HG03175 (cell line): ENCODE measurements around the gene STAT5B.
"Not testable (repeated sequence)": the region's sequence is repeated elsewhere in the genome, so short reads cannot be mapped to it uniquely, and the experiment has no call there.

Source experiments
- ATAC-seq: cut with Tn5 transposase; IDR thresholded peaks from one replicate; pipeline ENCODE4 v1.9.1; 2021; ENCODE audit warnings: mild to moderate bottlenecking, moderate library complexity; ENCODE audit not compliant: unreplicated experiment

Gene STAT5B

GRCh38 chr17:42200706-42201457, 75.3 kb downstream of the STAT5B start:
- no peak for ATAC-seq

GRCh38 chr17:42199416-42200011, 76.7 kb downstream of the STAT5B start:
- no peak for ATAC-seq

DNA sequence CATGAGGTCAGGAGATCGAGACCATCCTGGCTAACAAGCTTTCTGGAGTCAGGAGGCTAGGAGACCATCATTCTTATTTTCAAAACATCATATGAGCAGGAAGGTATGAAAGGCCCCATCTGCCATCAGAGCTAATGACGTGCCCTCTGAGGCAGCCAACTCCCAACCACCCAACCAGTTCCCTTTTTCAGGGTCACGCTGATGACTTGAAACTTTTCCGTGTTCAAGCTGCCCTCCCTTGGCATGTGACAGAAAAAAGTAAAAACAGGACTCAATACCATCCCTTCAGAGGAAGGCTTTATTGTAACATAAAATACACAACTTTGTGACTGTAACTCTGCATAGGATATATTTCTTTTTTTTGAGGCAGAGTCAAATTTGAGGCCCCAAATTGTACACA, 77.3 kb downstream of the STAT5B start:
- ATAC-seq = no peak

DNA sequence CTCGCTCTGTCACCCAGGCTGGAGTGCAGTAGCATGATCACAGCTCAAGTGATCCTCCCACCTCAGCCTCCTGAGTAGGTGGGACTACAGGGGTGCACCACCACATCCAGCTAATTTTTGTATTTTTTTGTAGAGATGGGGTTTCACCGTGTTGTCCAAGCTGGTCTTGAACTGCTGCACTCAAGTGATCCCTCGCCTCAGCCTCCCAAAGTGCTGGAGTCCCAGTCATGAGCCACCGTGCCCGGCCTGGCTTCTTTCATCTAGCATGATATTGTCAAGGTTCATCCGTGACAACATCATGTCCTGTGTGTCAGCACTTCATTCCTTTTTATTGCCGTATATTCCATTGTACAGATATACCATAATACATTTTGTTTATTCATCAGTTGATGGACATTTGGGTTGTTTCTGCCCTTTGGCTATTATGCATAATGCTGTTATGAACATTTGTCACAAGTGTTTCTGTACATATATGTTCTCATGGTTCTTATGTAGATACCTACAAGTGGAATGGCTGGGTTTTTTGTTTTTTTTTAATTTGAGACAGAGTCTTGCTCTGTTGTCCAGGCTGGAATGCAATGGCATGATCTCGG, 78.5 kb downstream of the STAT5B start:
- ATAC-seq = no peak

- ATAC-seq = peak; percentile 90
These were observed 82.0 kb downstream of the STAT5B start, which contains the start of gene GHDC for GRCh38 chr17:42193969-42194899. GHDC (minus strand) TSS chr17:42194494; CDS start chr17:42193581, 913 bp downstream.

GRCh38 chr17:42193216-42193968, 82.8 kb downstream of the STAT5B start:
- no peak for ATAC-seq

DNA sequence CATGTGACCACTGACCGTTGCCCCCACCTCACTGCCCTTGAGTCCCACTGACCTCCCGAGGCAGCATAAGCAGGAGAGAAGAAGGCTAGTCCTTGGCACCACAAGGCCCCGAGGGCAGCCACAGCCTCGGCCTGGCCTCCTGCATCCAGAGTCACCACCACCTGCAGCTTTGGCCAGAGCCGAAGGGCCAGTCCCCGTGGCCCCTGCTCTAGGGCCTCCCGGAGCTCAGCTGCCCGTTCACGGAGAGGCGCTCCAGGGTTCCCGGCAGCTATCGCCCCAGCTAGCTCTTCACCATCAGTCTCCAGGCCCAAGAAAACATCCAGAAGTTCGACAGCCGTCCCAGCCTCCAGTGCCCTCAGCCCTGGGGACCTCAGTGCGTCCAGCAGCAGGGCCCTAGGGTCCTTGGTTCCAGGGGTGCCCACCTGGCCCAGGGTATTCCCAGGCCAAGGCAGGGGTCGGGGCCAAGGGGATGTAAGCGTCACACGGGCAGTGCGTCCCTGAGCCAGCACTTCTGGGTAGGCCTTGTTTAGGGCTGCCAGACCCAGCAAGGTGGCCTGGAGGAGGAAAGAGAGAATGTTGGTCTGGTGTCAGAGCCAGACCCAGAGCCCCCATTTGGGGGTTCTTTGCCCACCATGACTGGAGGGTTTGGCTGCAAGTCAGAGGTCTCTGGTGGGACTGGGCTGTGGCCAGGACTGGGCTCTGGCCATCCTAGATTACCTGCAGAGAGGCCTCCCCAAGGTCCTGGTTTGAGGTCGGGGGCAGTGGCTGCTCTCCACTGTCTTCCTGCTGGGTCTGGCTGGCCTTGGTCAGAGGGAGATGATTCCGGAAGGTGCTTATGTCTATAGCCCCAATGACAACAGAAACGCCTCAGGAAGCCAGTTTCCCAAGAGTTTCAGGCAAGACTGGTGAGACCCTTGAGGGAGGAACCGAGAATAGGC, 83.7 kb downstream of the STAT5B start:
- no peak for ATAC-seq

- no peak for ATAC-seq
These were observed 84.9 kb downstream of the STAT5B start for GRCh38 chr17:42191275-42191608.

- no peak for ATAC-seq
These were observed 85.5 kb downstream of the STAT5B start for GRCh38 chr17:42190491-42191274.

- no peak for ATAC-seq
These were observed 86.6 kb downstream of the STAT5B start for GRCh38 chr17:42189651-42189965.

- ATAC-seq = no peak
These were observed 87.2 kb downstream of the STAT5B start for GRCh38 chr17:42188749-42189650.

- ATAC-seq = no peak
These were observed 88.4 kb downstream of the STAT5B start for GRCh38 chr17:42187833-42188232.

DNA sequence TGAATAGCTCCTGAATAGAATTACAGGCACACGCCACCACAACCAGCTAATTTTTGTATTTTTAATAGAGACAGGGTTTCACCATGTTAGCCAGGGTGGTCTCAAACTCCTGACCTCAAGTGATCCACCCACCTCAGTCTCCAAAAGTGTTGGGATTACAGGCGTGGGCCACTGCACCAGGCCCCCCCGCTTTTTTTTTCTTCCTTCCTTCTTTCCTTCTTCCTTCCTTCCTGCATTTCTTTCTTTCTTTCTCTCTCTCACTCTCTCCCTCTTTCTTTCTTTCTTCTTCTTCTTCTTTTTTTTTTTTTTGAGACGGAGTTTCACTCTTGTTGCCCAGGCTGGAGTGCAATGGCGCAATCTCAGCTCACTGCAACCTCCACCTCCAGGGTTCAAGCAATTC, 90.0 kb downstream of the STAT5B start:
- ATAC-seq = not testable (repeated sequence)

GRCh38 chr17:42185621-42185930, 90.6 kb downstream of the STAT5B start:
- ATAC-seq = no peak

GRCh38 chr17:42184713-42185620, 91.2 kb downstream of the STAT5B start, which contains the start of gene HCRT:
HCRT (minus strand) TSS chr17:42185452; CDS start chr17:42185365, 87 bp downstream.
- no peak for ATAC-seq
